PC-9 (cell line): Measurements from ENCODE around the gene CHM.

Experiments
- CTCF ChIP-seq: fragments of 200-600 bp; sonication (generic); conservative IDR thresholded peaks from 2 replicates; pipeline ENCODE4 v1.6.1; 2017; ENCODE audit warnings: mixed run types, antibody characterized with exemption, mild to moderate bottlenecking, moderate library complexity
- EZH2 ChIP-seq: fragments of 200-600 bp; sonication (generic); IDR thresholded peaks from 2 replicates; pipeline ENCODE4 v1.8.0; 2017; ENCODE audit warnings: antibody characterized with exemption, low read depth

GRCh38 chrX:85977218-85977617, 70.1 kb downstream of the CHM start:
- TF ChIP-seq CTCF (no peak), EZH2 (no peak)
